Spleen (tissue), 7 donors: ENCODE measurements around the gene SV2C.

Experiments used
- POLR2A ChIP-seq, 3 donors: fragments of 450-650 bp; IDR thresholded peaks; one replicate each; pipeline ENCODE4 v1.5.1; 2017; ENCODE audit warnings: antibody characterized with exemption in 3 of 3, mild to moderate bottlenecking in 1 of 3
- TF ChIP-seq, protein P1 (sequence below), 11 experiments: fragments of 200-600 bp in 7 of 11; fragments of 450-650 bp in 4 of 11; sonication (generic) in 4 of 11; IDR thresholded peaks in 8 of 11; conservative IDR thresholded peaks in 3 of 11; 1 replicate in 7 of 11; 2 replicates in 4 of 11; pipeline versions ENCODE4 v1.4.0 to v1.8.0; 2016 to 2021; ENCODE audit warnings: antibody characterized with exemption in 11 of 11, inconsistent platforms in 4 of 11, mild to moderate bottlenecking in 1 of 11
- donor health status: DM: no; HTN: no; CAD: no; lungs with moderate emphysema.
- donor health status: DM: no; HTN: no; CAD: no.
- donor health status: DM: no; HTN: no; CAD: no.

DNA sequence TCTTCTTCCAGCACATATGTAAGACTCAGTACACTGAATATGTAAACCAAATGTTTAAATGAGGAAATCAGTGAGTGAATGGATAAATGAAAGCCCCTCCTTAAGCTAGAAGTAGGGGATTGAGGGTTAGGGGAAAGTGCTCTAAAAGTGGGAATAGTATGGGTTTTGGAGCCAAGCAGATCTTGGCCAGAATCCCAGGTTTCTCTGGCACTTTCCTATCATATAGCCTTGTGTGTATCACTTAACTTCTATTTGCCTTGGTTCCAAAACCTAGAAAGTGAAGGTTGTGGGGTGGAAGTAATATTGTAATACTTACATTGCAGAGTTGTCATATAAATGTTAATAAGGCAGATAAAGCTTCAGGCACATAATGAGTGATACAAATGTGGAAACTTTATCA, 45.0 kb upstream of the SV2C start:
- no peak for TF ChIP-seq POLR2A (IDR thresholded peaks at IDR 0.05)
- TF ChIP-seq, protein P1, sequence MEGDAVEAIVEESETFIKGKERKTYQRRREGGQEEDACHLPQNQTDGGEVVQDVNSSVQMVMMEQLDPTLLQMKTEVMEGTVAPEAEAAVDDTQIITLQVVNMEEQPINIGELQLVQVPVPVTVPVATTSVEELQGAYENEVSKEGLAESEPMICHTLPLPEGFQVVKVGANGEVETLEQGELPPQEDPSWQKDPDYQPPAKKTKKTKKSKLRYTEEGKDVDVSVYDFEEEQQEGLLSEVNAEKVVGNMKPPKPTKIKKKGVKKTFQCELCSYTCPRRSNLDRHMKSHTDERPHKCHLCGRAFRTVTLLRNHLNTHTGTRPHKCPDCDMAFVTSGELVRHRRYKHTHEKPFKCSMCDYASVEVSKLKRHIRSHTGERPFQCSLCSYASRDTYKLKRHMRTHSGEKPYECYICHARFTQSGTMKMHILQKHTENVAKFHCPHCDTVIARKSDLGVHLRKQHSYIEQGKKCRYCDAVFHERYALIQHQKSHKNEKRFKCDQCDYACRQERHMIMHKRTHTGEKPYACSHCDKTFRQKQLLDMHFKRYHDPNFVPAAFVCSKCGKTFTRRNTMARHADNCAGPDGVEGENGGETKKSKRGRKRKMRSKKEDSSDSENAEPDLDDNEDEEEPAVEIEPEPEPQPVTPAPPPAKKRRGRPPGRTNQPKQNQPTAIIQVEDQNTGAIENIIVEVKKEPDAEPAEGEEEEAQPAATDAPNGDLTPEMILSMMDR (IDR thresholded peaks at IDR 0.05 in 8 of 11, conservative IDR thresholded peaks at IDR 0.05 in 3 of 11), result no peak
